IMR-90 (cell line): ENCODE data around the gene ZNF74. TPM values are rescaled to one million over a fixed set of nuclear protein-coding genes. Genes with fewer than 3 reads are reported as not detected.
A peak's percentile ranks its signal among the peaks of the same experiment; 100 is the strongest.

Source experiments
- ATAC-seq: fragments of 200-7000 bp; cut with Tn5 transposase; 2 replicates; pipeline ENCODE4 v1.9.1; 2020; ENCODE audit warnings: low read depth, mild to moderate bottlenecking, moderate library complexity
- BruUV-seq: library from RNA; stranded (reverse); fragments of 400-500 nt; replicated peaks from 2 replicates; lab custom pipeline; 2021; lab: Mats Ljungman, UMichigan
- CTCF ChIA-PET: fragments of 300-600 bp; formaldehyde crosslinking; extraction: SDS; loops from one replicate; lab custom pipeline; 2021; ENCODE audit warnings: antibody characterized with exemption; lab: Yijun Ruan, JAX
- POLR2A ChIA-PET: fragments of 300-600 bp; sonication (Branson Sonifier 250); formaldehyde crosslinking; loops from one replicate; lab custom pipeline; 2022; ENCODE audit warnings: antibody characterized with exemption; ENCODE audit not compliant: unreplicated experiment; lab: Charles Lee
- DNase-seq: peaks from one replicate; pipeline ENCODE4 v3.0.0; 2013
- H2AFZ ChIP-seq: replicated peaks from 2 replicates; pipeline ENCODE3; 2013; ENCODE audit warnings: low read length, mild to moderate bottlenecking; ENCODE audit not compliant: poor library complexity
- H2AK5ac ChIP-seq: 2 replicates; pipeline ENCODE4 v1.6.1; 2013; ENCODE audit warnings: low read depth, low read length, inconsistent platforms
- H2AK9ac ChIP-seq: replicated peaks from 2 replicates; pipeline ENCODE3; 2013; ENCODE audit warnings: mild to moderate bottlenecking, low read depth, low read length, moderate library complexity; ENCODE audit not compliant: poor library complexity
- H2BK120ac ChIP-seq: 2 replicates; pipeline ENCODE4 v1.6.1; 2013; ENCODE audit warnings: low read depth, low read length, inconsistent platforms
- H2BK15ac ChIP-seq: 3 replicates; pipeline ENCODE4 v1.6.1; 2013; ENCODE audit warnings: low read depth, low read length, inconsistent platforms
- H2BK20ac ChIP-seq: 2 replicates; pipeline ENCODE4 v1.6.1; 2013; ENCODE audit warnings: low read depth, mild to moderate bottlenecking, inconsistent platforms, low read length, moderate library complexity
- H2BK5ac ChIP-seq: 2 replicates; pipeline ENCODE4 v1.6.1; 2013; ENCODE audit warnings: mild to moderate bottlenecking, low read depth, low read length, inconsistent platforms; ENCODE audit not compliant: poor library complexity, severe bottlenecking
- H3K14ac ChIP-seq: replicated peaks from 2 replicates; pipeline ENCODE4 v1.6.1; 2013; ENCODE audit warnings: low read depth, low read length, inconsistent platforms
- H3K18ac ChIP-seq: 2 replicates; pipeline ENCODE4 v1.6.1; 2013; ENCODE audit warnings: low read depth, low read length, control low read depth
- H3K23ac ChIP-seq: 2 replicates; pipeline ENCODE4 v1.6.1; 2013; ENCODE audit warnings: low read depth, low read length, inconsistent platforms
- H3K27ac ChIP-seq: 2 replicates; pipeline ENCODE4 v1.5.1; 2013; ENCODE audit warnings: mild to moderate bottlenecking, control low read depth, low read length; ENCODE audit not compliant: insufficient read depth
- H3K27me3 ChIP-seq: 2 replicates; pipeline ENCODE4 v1.6.1; 2013; ENCODE audit warnings: low read length; ENCODE audit not compliant: control insufficient read depth, insufficient read depth
- H3K36me3 ChIP-seq: 2 replicates; pipeline ENCODE4 v1.6.1; 2013; ENCODE audit warnings: low read length, mixed read lengths; ENCODE audit not compliant: control insufficient read depth, insufficient read depth
- H3K4ac ChIP-seq: 2 replicates; pipeline ENCODE4 v1.6.1; 2013; ENCODE audit warnings: low read depth, low read length, inconsistent platforms
- H3K4me1 ChIP-seq: 2 replicates; pipeline ENCODE4 v1.6.1; 2013; ENCODE audit warnings: low read length, mixed read lengths; ENCODE audit not compliant: control insufficient read depth, insufficient read depth
- H3K4me2 ChIP-seq: 2 replicates; pipeline ENCODE4 v1.6.1; 2013; ENCODE audit warnings: low read depth, mild to moderate bottlenecking, control low read depth, low read length, moderate library complexity
- H3K4me3 ChIP-seq: 2 replicates; pipeline ENCODE4 v1.5.1; 2013; ENCODE audit warnings: low read depth, mild to moderate bottlenecking, control low read depth, low read length, moderate library complexity; ENCODE audit not compliant: insufficient read depth
- H3K56ac ChIP-seq: 2 replicates; pipeline ENCODE4 v1.6.1; 2013; ENCODE audit warnings: low read length, inconsistent platforms; ENCODE audit not compliant: insufficient read depth; ENCODE audit errors: extremely low read depth
- H3K79me1 ChIP-seq, 2 experiments: 2 replicates each; pipeline ENCODE4 v1.6.1; 2013; ENCODE audit warnings: low read length in 2 of 2, inconsistent platforms in 1 of 2, low read depth in 1 of 2
- H3K9ac ChIP-seq: 2 replicates; pipeline ENCODE4 v1.6.1; 2013; ENCODE audit warnings: low read depth, low read length, control low read depth
- H3K9me1 ChIP-seq: 2 replicates; pipeline ENCODE4 v1.6.1; 2013; ENCODE audit warnings: low read length, inconsistent platforms; ENCODE audit not compliant: insufficient read depth
- H3K9me3 ChIP-seq: 2 replicates; pipeline ENCODE4 v1.6.1; 2013; ENCODE audit warnings: low read length; ENCODE audit not compliant: control insufficient read depth, insufficient read depth
- H4K20me1 ChIP-seq: 2 replicates; pipeline ENCODE4 v1.6.1; 2013; ENCODE audit warnings: low read length, inconsistent platforms; ENCODE audit not compliant: insufficient read depth
- H4K5ac ChIP-seq: 2 replicates; pipeline ENCODE4 v1.6.1; 2013; ENCODE audit warnings: mild to moderate bottlenecking, low read depth, low read length, control low read depth
- H4K8ac ChIP-seq, 2 experiments: 2 replicates each; pipeline ENCODE4 v1.6.1; 2013; ENCODE audit warnings: low read depth in 2 of 2, low read length in 2 of 2, control low read depth in 1 of 2, inconsistent platforms in 1 of 2
- H4K91ac ChIP-seq: 2 replicates; pipeline ENCODE4 v1.6.1; 2013; ENCODE audit warnings: low read depth, low read length, inconsistent platforms; ENCODE audit not compliant: insufficient read depth
- BHLHE40 ChIP-seq: fragments of 150-350 bp; IDR thresholded peaks from 2 replicates; pipeline ENCODE4 v1.6.1; 2016; ENCODE audit warnings: mild to moderate bottlenecking, low read depth, low read length
- CEBPB ChIP-seq: IDR thresholded peaks from 2 replicates; pipeline ENCODE4 v1.6.1; 2012; ENCODE audit warnings: low read depth, low read length, improper control_type of control experiment
- CHD1 ChIP-seq: IDR thresholded peaks from 2 replicates; pipeline ENCODE4 v1.6.1; 2012; ENCODE audit warnings: low read depth, low read length, improper control_type of control experiment
- CTCF ChIP-seq: conservative IDR thresholded peaks from 2 replicates; pipeline ENCODE4 v1.5.1; 2012; ENCODE audit warnings: mild to moderate bottlenecking, low read depth, low read length, improper control_type of control experiment
- ELK1 ChIP-seq: fragments of 150-350 bp; IDR thresholded peaks from 2 replicates; pipeline ENCODE4 v1.6.1; 2016; ENCODE audit warnings: low read depth, mild to moderate bottlenecking, low read length, moderate library complexity, borderline replicate concordance
- FOS ChIP-seq: fragments of 150-350 bp; IDR thresholded peaks from 2 replicates; pipeline ENCODE4 v1.6.1; 2016; ENCODE audit warnings: low read depth, low read length
- MAFK ChIP-seq: IDR thresholded peaks from 2 replicates; pipeline ENCODE4 v1.6.1; 2012; ENCODE audit warnings: low read depth, low read length, improper control_type of control experiment
- MAZ ChIP-seq: IDR thresholded peaks from 2 replicates; pipeline ENCODE4 v1.6.1; 2012; ENCODE audit warnings: low read depth, mild to moderate bottlenecking, low read length, improper control_type of control experiment, moderate library complexity, borderline replicate concordance
- POLR2A ChIP-seq: IDR thresholded peaks from 2 replicates; pipeline ENCODE4 v1.6.1; 2012; ENCODE audit warnings: mild to moderate bottlenecking, low read depth, low read length
- RCOR1 ChIP-seq: IDR thresholded peaks from 2 replicates; pipeline ENCODE4 v1.6.1; 2012; ENCODE audit warnings: mild to moderate bottlenecking, low read length, improper control_type of control experiment; ENCODE audit not compliant: insufficient replicate concordance
- RFX5 ChIP-seq: IDR thresholded peaks from 2 replicates; pipeline ENCODE4 v1.8.0; 2012; ENCODE audit warnings: low read depth, mild to moderate bottlenecking, low read length, moderate library complexity
- SMC3 ChIP-seq: fragments of 150-350 bp; IDR thresholded peaks from 2 replicates; pipeline ENCODE4 v1.6.1; 2016; ENCODE audit warnings: low read depth, mild to moderate bottlenecking, antibody characterized with exemption, low read length, moderate library complexity
- WGBS, 2 experiments: methylation state at CpG; one replicate each; pipeline versions ENCODE4 v1.1.5 to v1.1.7; 2013; ENCODE audit warnings: missing lambda C conversion rate in 2 of 2; ENCODE audit not compliant: insufficient read length in 1 of 2; ENCODE audit errors: extremely low coverage in 2 of 2; 5-methylcytosine and 5-hydroxymethylcytosine counted together
- dilution Hi-C: fragments of 300-500 bp; cut with HindIII; formaldehyde crosslinking; loops from one replicate; pipeline ENCODE4 v1.14.3; 2018; ENCODE audit warnings: low sequenced_read_pairs; ENCODE audit not compliant: unreplicated experiment
- in situ Hi-C: fragments of 300-500 bp; cut with MboI; formaldehyde crosslinking; loops from 3 replicates; pipeline ENCODE4 v1.14.3; 2019; ENCODE audit warnings: low sequenced_read_pairs, inconsistent platforms, mixed read lengths
- intact Hi-C: fragments of 100-400 bp; cut with micrococcal nuclease; formaldehyde crosslinking; loops from 2 replicates; pipeline ENCODE4 v1.10.0; 2022
- polyA plus RNA-seq, 3 experiments: library from polyadenylated mRNA; depleted of rRNA; stranded (reverse); fragments of >200 nt; gene quantifications; 2 replicates each; pipeline ENCODE4 v1.2.3, GENCODE V29; 2012; ENCODE audit warnings: low replicate concordance in 1 of 3
- total RNA-seq: library from RNA; depleted of rRNA; stranded (reverse); fragments of >200 nt; gene quantifications from 2 replicates; pipeline ENCODE4 v1.2.3, GENCODE V29; 2012
- TF ChIP-seq, protein P1 (sequence below): fragments of 150-350 bp; IDR thresholded peaks from 2 replicates; pipeline ENCODE4 v1.6.1; 2017; ENCODE audit warnings: mild to moderate bottlenecking, antibody characterized with exemption, low read length, low read depth

Gene ZNF74
- total and polyA plus RNA-seq, 2 of the 4 experiments (the other 2 are of a cell fraction): 7.5 to 8.4 TPM

DNA sequence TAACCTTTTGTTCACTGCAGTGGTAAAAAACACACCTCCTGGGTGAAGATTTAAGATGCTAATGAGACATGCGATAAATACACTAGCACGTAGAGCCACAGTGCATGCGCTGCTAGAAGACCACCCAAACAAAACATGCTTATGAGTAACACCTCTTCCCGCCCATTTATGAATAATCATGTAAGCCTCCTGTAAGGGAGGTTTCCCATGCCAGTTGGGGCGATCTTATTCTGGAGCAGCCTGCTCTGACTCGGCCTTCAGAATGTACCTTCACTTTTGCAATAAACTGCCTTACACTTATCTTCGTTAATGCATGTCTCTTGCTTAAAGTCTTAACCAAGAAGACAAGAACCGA is 61.7 kb downstream of the ZNF74 start:
- Histone ChIP-seq H4K91ac (no peak overlapping the region), H4K20me1 (no peaks in the 10 kb centered on the region), H2AK9ac (no peak overlapping the region), H2BK20ac (no peak overlapping the region), H3K4me3 (no peak overlapping the region), H3K27me3 (no peaks in the 10 kb centered on the region), H3K27ac (no peak overlapping the region), H3K79me1 (peaks cover 0 to 12% of the 10 kb centered on the region in 2 experiments; a peak in 2 of 4 replicates), H2AK5ac (no peak overlapping the region), H3K9me3 (no peaks in the 10 kb centered on the region), H2AFZ (no peak overlapping the region), H3K14ac (no peak overlapping the region), H3K4me2 (no peak overlapping the region), H4K8ac (no peak overlapping the region; a peak in 1 of 4 replicates), H2BK15ac (no peak overlapping the region), H3K36me3 (peaks cover 24% of the 10 kb centered on the region), H3K9me1 (no peaks in the 10 kb centered on the region), H3K4ac (no peak overlapping the region), H3K9ac (no peak overlapping the region), H4K5ac (no peak overlapping the region), H3K4me1 (peaks cover 5% of the 10 kb centered on the region), H3K18ac (no peak overlapping the region), H3K23ac (no peak overlapping the region), H3K56ac (no peak overlapping the region), H2BK120ac (no peak overlapping the region), H2BK5ac (no peak overlapping the region)
- intact Hi-C loops: loop anchor here (1.0 to 5.0 kb wide), 3 partner anchors 37 to 298 kb away; partner anchors contain the start of gene KLHL22
- dilution Hi-C loops: no loop called here
- no peak for TF ChIP-seq FOS
- TF ChIP-seq SMC3: no peak
- TF ChIP-seq POLR2A: no peak
- TF ChIP-seq ELK1: no peak
- TF ChIP-seq RCOR1: no peak
- TF ChIP-seq CHD1: no peak
- TF ChIP-seq, protein P1, sequence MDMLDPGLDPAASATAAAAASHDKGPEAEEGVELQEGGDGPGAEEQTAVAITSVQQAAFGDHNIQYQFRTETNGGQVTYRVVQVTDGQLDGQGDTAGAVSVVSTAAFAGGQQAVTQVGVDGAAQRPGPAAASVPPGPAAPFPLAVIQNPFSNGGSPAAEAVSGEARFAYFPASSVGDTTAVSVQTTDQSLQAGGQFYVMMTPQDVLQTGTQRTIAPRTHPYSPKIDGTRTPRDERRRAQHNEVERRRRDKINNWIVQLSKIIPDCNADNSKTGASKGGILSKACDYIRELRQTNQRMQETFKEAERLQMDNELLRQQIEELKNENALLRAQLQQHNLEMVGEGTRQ: no peak
- no peak for TF ChIP-seq MAZ
- TF ChIP-seq RFX5: no peak
- TF ChIP-seq CTCF: no peak
- no peak for TF ChIP-seq BHLHE40
- no peak for TF ChIP-seq MAFK
- TF ChIP-seq CEBPB: no peak
- WGBS, 2 experiments: 100% methylated on average over 3 of the region's 8 CpGs; no CpG with 5 or more reads in 1 of the 2 experiments
- POLR2A ChIA-PET: no interaction called here
- ATAC-seq (no peak), DNase-seq (peak; percentile 24)
- in situ Hi-C loops: loop anchor here (10.0 kb wide), 2 partner anchors 61 to 301 kb away; partner anchors contain the start of genes CCDC188 and ZNF74
- no TSS peak for BruUV-seq
- CTCF ChIA-PET: interaction anchor here (1.2 to 1.4 kb wide), 2 partner anchors 12 to 37 kb away, joined by 4 to 12 read pairs; no protein-coding TSS in a partner anchor
